SK-N-SH treated with all-trans-retinoic acid at 6 μM for 48 hours (cell line): Measurements from ENCODE around the gene CD5L.

Experiments
- ARNTL ChIP-seq: fragments of 450-650 bp; formaldehyde crosslinking; IDR thresholded peaks from 2 replicates; pipeline ENCODE4 v1.5.0; 2020; ENCODE audit warnings: low read depth, mild to moderate bottlenecking, moderate library complexity, borderline replicate concordance
- ESRRG ChIP-seq: fragments of 250-450 bp; sonication (Bioruptor Pico); IDR thresholded peaks from 2 replicates; pipeline ENCODE4 v1.6.1; 2021; ENCODE audit warnings: mild to moderate bottlenecking
- ISL1 ChIP-seq: fragments of 250-450 bp; sonication (Bioruptor Pico); IDR thresholded peaks from 2 replicates; pipeline ENCODE4 v2.1.2; 2022; ENCODE audit warnings: mild to moderate bottlenecking, moderate library complexity
- OSR1 ChIP-seq: fragments of 250-450 bp; sonication (Bioruptor Pico); IDR thresholded peaks from 2 replicates; pipeline ENCODE4 v1.8.0; 2022; ENCODE audit warnings: moderate library complexity, mild to moderate bottlenecking, inconsistent platforms
- PPARA ChIP-seq: fragments of 250-450 bp; sonication (Bioruptor Pico); IDR thresholded peaks from 2 replicates; pipeline ENCODE4 v1.5.0; 2020; ENCODE audit warnings: mild to moderate bottlenecking, borderline replicate concordance
- RARB ChIP-seq: fragments of 250-450 bp; sonication (Bioruptor Pico); IDR thresholded peaks from 2 replicates; pipeline ENCODE4 v1.8.0; 2021; ENCODE audit warnings: mild to moderate bottlenecking, moderate library complexity
- TCF4 ChIP-seq: fragments of 250-450 bp; sonication (Bioruptor Pico); IDR thresholded peaks from 2 replicates; pipeline ENCODE4 v1.8.0; 2021; ENCODE audit warnings: mild to moderate bottlenecking, moderate library complexity, borderline replicate concordance
- ZNF565 ChIP-seq: fragments of 450-650 bp; formaldehyde crosslinking; conservative IDR thresholded peaks from 2 replicates; pipeline ENCODE4 v1.5.0; 2020; ENCODE audit warnings: low read depth, mild to moderate bottlenecking, moderate library complexity
- ZNF8 ChIP-seq: fragments of 450-650 bp; formaldehyde crosslinking; IDR thresholded peaks from 2 replicates; pipeline ENCODE4 v1.5.0; 2020; ENCODE audit warnings: mild to moderate bottlenecking, moderate library complexity
- TF ChIP-seq, protein P1 (sequence below): fragments of 250-450 bp; sonication (Bioruptor Pico); IDR thresholded peaks from 2 replicates; pipeline ENCODE4 v1.5.0; 2020; ENCODE audit warnings: mild to moderate bottlenecking, moderate library complexity
- TF ChIP-seq, protein P2 (sequence below): fragments of 250-450 bp; sonication (Bioruptor Pico); IDR thresholded peaks from 2 replicates; pipeline ENCODE4 v1.8.0; 2020; ENCODE audit warnings: mild to moderate bottlenecking, moderate library complexity, borderline replicate concordance
- TF ChIP-seq, protein P3 (sequence below): fragments of 250-450 bp; sonication (Bioruptor Pico); IDR thresholded peaks from 2 replicates; pipeline ENCODE4 v1.5.1; 2020; ENCODE audit warnings: low read depth, mild to moderate bottlenecking, moderate library complexity
- TF ChIP-seq, protein P4 (sequence below): fragments of 250-450 bp; sonication (Bioruptor Pico); IDR thresholded peaks from 2 replicates; pipeline ENCODE4 v1.8.0; 2021; ENCODE audit warnings: low read depth, mild to moderate bottlenecking, moderate library complexity, borderline replicate concordance
- TF ChIP-seq, protein P5 (sequence below): fragments of 250-450 bp; sonication (Bioruptor Pico); IDR thresholded peaks from 2 replicates; pipeline ENCODE4 v1.5.1; 2021; ENCODE audit warnings: mild to moderate bottlenecking, moderate library complexity

DNA sequence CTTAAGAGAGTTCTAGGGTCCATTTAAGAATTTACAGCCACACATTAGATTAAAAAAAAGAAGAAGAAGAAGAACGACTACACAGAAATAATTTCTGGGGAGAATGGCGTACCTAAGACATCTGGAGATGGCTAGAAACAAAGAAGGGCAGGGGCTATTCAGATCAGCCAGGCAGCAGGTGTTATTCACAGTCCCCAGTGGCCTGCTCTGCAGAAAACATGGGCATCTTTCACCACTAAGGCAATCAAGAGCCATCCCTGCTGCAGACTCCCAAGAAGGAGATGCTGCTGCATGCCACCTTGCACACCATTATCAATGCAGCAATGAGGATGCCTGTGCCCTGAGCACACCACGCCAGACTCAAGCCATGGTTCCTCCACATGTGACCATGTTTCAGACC is 56.8 kb downstream of the CD5L start:
- TF ChIP-seq RARB = no peak
- TF ChIP-seq PPARA (CRISPR knock-in tag) = no peak
- no peak for TF ChIP-seq ISL1
- TF ChIP-seq, protein P1, sequence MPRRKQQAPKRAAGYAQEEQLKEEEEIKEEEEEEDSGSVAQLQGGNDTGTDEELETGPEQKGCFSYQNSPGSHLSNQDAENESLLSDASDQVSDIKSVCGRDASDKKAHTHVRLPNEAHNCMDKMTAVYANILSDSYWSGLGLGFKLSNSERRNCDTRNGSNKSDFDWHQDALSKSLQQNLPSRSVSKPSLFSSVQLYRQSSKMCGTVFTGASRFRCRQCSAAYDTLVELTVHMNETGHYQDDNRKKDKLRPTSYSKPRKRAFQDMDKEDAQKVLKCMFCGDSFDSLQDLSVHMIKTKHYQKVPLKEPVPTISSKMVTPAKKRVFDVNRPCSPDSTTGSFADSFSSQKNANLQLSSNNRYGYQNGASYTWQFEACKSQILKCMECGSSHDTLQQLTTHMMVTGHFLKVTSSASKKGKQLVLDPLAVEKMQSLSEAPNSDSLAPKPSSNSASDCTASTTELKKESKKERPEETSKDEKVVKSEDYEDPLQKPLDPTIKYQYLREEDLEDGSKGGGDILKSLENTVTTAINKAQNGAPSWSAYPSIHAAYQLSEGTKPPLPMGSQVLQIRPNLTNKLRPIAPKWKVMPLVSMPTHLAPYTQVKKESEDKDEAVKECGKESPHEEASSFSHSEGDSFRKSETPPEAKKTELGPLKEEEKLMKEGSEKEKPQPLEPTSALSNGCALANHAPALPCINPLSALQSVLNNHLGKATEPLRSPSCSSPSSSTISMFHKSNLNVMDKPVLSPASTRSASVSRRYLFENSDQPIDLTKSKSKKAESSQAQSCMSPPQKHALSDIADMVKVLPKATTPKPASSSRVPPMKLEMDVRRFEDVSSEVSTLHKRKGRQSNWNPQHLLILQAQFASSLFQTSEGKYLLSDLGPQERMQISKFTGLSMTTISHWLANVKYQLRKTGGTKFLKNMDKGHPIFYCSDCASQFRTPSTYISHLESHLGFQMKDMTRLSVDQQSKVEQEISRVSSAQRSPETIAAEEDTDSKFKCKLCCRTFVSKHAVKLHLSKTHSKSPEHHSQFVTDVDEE (CRISPR knock-in tag) = no peak
- TF ChIP-seq, protein P2, sequence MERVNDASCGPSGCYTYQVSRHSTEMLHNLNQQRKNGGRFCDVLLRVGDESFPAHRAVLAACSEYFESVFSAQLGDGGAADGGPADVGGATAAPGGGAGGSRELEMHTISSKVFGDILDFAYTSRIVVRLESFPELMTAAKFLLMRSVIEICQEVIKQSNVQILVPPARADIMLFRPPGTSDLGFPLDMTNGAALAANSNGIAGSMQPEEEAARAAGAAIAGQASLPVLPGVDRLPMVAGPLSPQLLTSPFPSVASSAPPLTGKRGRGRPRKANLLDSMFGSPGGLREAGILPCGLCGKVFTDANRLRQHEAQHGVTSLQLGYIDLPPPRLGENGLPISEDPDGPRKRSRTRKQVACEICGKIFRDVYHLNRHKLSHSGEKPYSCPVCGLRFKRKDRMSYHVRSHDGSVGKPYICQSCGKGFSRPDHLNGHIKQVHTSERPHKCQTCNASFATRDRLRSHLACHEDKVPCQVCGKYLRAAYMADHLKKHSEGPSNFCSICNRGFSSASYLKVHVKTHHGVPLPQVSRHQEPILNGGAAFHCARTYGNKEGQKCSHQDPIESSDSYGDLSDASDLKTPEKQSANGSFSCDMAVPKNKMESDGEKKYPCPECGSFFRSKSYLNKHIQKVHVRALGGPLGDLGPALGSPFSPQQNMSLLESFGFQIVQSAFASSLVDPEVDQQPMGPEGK (CRISPR knock-in tag) = no peak
- TF ChIP-seq, protein P3, sequence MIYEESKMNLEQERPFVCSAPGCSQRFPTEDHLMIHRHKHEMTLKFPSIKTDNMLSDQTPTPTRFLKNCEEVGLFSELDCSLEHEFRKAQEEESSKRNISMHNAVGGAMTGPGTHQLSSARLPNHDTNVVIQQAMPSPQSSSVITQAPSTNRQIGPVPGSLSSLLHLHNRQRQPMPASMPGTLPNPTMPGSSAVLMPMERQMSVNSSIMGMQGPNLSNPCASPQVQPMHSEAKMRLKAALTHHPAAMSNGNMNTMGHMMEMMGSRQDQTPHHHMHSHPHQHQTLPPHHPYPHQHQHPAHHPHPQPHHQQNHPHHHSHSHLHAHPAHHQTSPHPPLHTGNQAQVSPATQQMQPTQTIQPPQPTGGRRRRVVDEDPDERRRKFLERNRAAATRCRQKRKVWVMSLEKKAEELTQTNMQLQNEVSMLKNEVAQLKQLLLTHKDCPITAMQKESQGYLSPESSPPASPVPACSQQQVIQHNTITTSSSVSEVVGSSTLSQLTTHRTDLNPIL (CRISPR knock-in tag) = no peak
- TF ChIP-seq, protein P4, sequence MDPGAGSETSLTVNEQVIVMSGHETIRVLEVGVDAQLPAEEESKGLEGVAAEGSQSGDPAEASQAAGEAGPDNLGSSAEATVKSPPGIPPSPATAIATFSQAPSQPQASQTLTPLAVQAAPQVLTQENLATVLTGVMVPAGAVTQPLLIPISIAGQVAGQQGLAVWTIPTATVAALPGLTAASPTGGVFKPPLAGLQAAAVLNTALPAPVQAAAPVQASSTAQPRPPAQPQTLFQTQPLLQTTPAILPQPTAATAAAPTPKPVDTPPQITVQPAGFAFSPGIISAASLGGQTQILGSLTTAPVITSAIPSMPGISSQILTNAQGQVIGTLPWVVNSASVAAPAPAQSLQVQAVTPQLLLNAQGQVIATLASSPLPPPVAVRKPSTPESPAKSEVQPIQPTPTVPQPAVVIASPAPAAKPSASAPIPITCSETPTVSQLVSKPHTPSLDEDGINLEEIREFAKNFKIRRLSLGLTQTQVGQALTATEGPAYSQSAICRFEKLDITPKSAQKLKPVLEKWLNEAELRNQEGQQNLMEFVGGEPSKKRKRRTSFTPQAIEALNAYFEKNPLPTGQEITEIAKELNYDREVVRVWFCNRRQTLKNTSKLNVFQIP (CRISPR knock-in tag) = no peak
- no peak for TF ChIP-seq ZNF565
- TF ChIP-seq ESRRG (CRISPR knock-in tag) = no peak
- TF ChIP-seq OSR1 = no peak
- no peak for TF ChIP-seq ARNTL
- TF ChIP-seq ZNF8 (CRISPR knock-in tag) = no peak
- no peak for TF ChIP-seq TCF4
- TF ChIP-seq, protein P5, sequence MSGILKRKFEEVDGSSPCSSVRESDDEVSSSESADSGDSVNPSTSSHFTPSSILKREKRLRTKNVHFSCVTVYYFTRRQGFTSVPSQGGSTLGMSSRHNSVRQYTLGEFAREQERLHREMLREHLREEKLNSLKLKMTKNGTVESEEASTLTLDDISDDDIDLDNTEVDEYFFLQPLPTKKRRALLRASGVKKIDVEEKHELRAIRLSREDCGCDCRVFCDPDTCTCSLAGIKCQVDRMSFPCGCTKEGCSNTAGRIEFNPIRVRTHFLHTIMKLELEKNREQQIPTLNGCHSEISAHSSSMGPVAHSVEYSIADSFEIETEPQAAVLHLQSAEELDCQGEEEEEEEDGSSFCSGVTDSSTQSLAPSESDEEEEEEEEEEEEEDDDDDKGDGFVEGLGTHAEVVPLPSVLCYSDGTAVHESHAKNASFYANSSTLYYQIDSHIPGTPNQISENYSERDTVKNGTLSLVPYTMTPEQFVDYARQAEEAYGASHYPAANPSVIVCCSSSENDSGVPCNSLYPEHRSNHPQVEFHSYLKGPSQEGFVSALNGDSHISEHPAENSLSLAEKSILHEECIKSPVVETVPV (CRISPR knock-in tag) = no peak
